GM19025 (cell line): ENCODE results near the gene TPTE.
"Not testable (repeated sequence)": the region's sequence is repeated elsewhere in the genome, so short reads cannot be mapped to it uniquely, and the experiment has no call there.

Experiments
- ATAC-seq: cut with Tn5 transposase; IDR thresholded peaks from one replicate; pipeline ENCODE4 v1.9.1; 2021; ENCODE audit warnings: mild to moderate bottlenecking, low read depth, moderate library complexity; ENCODE audit not compliant: unreplicated experiment

TPTE gene

DNA sequence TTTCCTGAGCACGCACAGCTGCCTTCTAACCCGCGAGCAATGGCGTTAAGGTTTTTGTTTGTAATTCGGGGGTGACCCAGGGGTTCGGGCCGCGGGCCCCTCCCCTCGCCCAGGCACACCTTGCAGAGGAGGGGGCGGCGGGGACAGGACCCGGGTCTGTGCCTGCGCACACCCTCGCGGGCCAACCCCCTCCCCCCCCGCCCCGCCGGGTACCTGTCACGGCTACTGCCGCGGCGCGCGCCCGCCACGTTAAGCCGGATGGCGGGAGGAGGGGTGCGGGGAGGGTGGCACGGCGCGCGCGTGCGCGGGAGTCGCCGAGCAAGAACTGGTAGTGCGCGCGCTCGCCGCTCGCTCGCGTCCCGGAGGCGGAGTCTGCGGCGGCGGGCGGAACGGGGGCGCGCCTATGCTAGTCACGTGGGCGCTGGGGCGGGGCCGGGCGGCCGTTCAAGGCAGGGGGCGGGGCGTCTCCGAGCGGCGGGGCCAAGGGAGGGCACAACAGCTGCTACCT lies at the start of gene TPTE:
TSS of gene TPTE (plus strand) at position 493 of the 508 bp plus-strand sequence. CDS start 17,141 bp downstream, outside the sequence.
- ATAC-seq, result no peak

DNA sequence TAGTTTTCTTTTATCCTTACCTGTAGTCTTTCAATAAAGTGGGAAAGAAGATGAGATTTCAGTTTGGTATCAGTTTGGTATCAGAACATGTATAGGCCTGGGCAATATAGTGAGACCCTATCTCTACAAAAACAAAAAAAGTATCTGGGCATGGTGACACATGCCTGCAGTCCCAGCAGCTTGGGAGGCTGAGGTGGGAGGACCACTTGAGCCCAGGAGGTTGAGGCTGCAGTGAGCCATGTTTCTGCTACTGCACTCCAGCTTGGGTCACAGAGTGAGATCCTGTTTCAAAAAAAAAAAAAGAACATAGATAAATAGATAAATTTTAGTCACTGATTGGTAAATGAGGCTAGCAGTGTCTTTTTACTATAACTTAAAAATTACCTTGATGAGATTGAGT lies 49.4 kb upstream of the TPTE start:
- not testable (repeated sequence) for ATAC-seq

DNA sequence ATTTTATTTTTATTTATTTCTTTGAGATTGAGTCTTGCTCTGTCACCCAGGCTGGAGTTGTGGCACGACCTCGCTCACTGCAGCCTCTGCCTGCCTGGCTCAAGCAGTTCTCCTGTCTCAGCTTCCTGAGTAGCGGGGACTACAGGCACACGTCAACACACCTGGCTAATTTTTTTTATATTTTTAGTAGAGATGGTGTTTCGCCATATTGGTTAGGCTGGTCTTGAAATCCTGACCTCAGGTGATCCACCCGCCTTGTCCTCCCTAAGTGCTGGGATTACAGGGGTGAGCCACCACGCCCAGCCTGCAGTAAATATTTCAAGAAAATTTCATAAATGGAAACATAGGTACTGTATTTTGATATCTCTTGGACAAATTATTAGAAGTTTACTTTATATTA lies 43.6 kb upstream of the TPTE start:
- ATAC-seq, result not testable (repeated sequence)

DNA sequence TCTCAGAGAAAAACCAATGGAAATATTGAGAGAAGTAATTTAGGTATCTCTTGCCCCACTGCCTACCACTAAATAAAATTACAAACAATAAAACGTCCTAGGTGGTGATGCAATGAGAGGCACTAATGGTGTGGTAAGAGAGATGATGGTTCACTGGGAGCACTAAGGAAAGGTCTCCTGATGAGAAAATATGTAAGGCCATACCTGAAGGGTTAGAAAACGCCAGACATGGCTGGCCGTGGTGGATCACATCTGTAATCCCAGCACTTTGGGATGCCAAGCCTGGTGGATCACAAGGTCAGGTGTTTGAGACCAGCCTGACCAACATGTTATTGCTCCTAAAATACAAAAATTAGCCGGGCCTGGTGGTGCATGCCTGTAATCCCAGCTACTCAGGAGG lies 41.5 kb upstream of the TPTE start:
- ATAC-seq, result not testable (repeated sequence)

DNA sequence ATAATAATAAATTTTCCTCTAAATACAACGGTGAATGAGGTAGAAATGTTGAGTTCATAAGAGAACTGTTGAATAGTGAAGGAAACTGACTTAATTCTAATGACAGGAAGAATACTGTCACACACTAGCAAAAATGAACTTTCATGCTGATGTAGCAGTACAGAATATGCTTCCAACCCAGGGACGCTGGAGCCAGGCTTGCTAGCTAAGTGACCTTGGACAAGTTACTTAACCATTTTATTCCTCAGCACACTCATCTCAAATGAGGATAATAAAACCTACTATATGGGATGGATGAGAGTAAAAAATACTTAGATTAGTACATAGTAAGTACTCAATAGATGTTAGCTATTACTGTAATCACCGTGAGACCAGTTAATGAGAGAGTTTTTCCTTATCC lies 36.5 kb upstream of the TPTE start:
- ATAC-seq, result not testable (repeated sequence)

DNA sequence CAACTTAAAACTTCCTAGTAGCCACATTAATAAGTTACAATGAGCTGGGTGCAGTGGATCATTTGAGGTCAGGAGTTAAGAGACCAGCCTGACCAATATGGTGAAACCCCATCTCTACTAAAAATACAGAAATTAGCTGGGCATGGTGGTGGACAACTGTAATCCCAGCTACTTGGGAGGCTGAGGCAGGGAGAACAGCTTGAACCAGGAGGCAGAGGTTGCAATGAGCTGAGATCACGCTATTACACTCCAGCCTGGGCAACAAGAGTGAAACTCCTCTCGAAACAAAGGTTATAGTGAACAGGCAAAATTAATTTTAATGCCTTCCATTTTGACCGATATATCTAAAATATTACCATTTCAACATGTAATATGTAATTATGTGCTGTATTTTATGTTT lies 30.9 kb upstream of the TPTE start:
- ATAC-seq, result not testable (repeated sequence)

DNA sequence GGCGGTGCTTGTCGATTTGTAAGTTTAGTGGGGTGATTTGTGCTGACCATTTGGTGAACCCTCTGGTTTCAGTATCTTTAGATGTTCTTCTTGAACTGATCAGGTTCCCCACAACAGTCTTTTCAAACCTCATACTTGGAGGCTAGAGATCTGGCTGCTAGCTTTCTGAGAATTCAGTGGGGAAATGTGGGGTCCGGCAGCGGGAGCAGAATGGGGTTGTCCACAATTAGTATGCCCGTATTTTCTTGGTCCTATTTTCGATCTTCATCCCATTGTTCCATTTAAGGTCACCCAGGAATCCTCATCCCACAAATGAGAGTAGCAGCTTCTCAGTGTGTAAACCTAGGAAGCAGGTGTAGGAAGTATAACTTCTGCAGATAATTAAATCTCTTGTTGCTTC lies 10.3 kb upstream of the TPTE start:
- no peak for ATAC-seq

GRCh38 chr21:10516889-10517288 lies 4.5 kb upstream of the TPTE start:
- not testable (repeated sequence) for ATAC-seq

- ATAC-seq, result not testable (repeated sequence)
Measured at GRCh38 chr21:10517904-10518303, 3.5 kb upstream of the TPTE start.

GRCh38 chr21:10521835-10522500 lies 585 bp downstream of the TPTE start:
- ATAC-seq, result not testable (repeated sequence)

DNA sequence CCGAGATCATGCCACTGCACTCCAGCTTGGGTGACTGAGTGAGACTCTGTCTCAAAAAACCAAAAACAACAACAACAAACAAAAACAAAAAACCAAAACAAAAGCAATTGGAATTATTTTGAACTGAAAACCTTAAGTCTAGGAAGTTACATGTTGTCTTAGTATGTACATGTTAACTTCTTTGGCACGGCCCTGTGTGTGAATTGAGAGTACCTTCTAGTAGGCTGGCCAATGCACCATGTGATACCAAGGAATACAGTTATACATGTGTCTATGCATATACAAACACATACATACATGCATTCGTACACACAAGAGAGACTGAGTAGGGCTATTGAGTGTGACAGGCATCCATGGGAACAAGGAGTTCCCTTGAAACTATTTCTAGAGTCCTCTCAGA lies 18.6 kb downstream of the TPTE start:
- ATAC-seq, result no peak

GRCh38 chr21:10544376-10544775 lies 23.0 kb downstream of the TPTE start:
- not testable (repeated sequence) for ATAC-seq

DNA sequence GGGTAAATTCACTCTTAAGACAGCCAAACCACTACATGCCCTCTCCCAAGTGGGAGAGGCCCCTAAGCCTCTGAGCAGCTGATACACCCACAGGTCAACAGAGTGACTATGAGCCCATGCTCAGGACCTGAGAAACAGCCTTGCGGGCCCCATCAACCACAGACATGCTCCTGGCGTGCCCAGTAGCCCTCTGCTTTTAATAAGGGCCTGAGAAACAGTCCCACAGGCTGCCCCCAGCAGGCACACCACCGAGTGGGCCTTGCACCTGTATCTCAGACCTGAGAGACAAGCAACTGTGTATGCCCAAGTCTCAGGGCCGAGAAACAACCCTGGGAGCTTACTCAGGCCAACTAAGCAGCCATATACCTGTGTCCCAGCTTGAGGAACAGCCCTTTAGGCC lies 26.5 kb downstream of the TPTE start:
- ATAC-seq, result not testable (repeated sequence)

- ATAC-seq, result not testable (repeated sequence)
Measured at GRCh38 chr21:10548331-10548954, 27.1 kb downstream of the TPTE start.

DNA sequence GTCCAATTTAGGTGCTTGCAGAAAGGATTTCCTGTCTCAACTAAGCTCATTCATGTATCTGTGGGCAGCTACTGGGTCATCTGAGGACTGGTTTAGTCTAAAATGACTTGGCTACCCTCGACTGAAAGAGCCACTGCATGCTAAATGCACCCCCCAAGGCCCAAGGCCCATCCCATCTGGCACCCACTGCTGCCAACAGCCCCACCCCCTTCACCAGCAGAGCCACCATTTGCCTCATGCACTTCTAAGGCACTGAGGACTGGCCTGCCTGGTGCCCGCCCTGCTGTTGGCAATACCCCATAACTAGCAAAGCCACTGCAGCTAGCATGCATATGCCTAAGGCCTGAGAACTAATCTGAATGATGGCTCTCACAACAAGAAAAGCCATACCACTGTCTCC lies 49.4 kb downstream of the TPTE start:
- not testable (repeated sequence) for ATAC-seq

DNA sequence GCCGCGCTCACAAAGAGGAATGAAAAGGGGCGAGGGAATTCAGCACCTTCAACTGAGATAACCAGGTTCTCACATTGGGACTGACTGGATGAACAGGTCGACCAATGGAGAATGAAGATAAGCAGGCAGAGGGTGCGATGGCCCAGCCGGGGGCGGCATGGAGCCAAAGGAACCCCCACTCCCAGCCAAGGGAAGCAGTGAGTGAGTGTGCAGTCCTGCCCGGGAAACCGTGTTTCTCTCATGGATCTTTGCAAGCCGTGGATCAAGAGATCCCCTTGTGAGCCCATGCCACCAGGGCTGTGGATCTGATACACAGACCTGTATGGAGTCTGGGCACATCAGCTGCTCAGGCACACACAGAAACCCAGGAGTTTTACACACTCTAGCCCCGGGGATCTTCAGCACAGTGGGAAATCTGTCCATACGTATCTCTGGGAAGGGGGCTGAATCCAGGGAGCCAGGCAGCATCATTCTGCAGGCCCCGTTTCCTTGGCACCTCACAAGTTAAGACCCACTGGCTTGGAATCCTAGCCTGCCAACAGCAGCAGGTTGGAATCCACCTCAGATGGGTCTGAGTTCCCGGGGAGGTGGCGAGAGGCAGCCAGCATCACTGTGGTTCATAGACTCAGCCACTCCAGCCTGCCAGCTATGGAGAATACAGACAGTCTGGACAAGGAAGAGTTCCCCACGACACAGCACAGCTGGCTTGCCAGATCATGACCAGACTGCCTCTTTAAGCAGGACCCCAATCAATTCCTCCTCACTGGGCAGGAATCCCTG lies 53.3 kb downstream of the TPTE start:
- ATAC-seq, result not testable (repeated sequence)

DNA sequence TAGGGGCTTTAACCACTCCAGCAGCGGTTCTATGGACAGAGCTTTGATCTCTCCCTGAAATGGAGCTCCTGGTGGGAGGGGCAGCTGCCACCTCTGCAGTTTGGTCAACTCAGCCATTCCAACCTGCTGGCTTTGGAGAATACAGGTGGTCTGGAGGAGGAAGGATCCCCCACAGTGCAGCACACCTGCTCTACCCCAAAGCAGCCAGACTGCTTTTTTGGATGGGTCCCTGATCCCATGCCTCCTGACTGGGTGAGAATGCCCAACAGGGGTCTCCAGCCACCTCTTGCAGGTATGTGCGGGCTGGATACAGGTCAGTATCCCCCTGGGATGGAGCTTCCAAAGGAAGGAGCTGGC lies 53.9 kb downstream of the TPTE start:
- no peak for ATAC-seq

GRCh38 chr21:10578910-10579309 lies 57.5 kb downstream of the TPTE start:
- not testable (repeated sequence) for ATAC-seq

GRCh38 chr21:10589115-10589514 lies 67.7 kb downstream of the TPTE start:
- ATAC-seq, result not testable (repeated sequence)

- ATAC-seq, result not testable (repeated sequence)
Measured at GRCh38 chr21:10607074-10607473, 85.7 kb downstream of the TPTE start.

GRCh38 chr21:10614285-10614684 lies 92.9 kb downstream of the TPTE start:
- ATAC-seq, result not testable (repeated sequence)
